ENCODE measurements around the gene GRIA2.

The GRIA2 gene

GRCh38 chr4:157372567-157372966, 152.0 kb downstream of the GRIA2 start:
- Histone ChIP-seq H3K4me1 (ENCODE audit: insufficient read depth, low read length) (no peaks in the 10 kb centered on the region), H3K9me3 (ENCODE audit: low read length) (no peaks in the 10 kb centered on the region), H3K27ac (ENCODE audit: low read depth, low read length) (no peak overlapping the region)

GRCh38 chr4:157389741-157390140, 169.2 kb downstream of the GRIA2 start:
- Histone ChIP-seq H3K9ac (ENCODE audit: low read length) (no peak overlapping the region), H3K4me3 (ENCODE audit: low read depth in 1 of 2, low read length in 2 of 2) (no peak overlapping the region), H3K27ac (ENCODE audit: low read depth, low read length) (no peak overlapping the region), H3K27me3 (ENCODE audit: control insufficient read depth in 1 of 2, insufficient read depth in 2 of 2, low read length in 2 of 2) (no peaks in the 10 kb centered on the region), H3K9me3 (ENCODE audit: low read length) (no peaks in the 10 kb centered on the region), H3K4me1 (ENCODE audit: insufficient read depth, low read length) (no peaks in the 10 kb centered on the region), H3K36me3 (ENCODE audit: insufficient read depth, low read length) (no peaks in the 10 kb centered on the region)

More at GRCh38 chr4:157372567-157372966, 152.0 kb downstream of the GRIA2 start:
- H3K9ac ChIP-seq (ENCODE audit: low read length), result no peak overlapping the region
- no peaks in the 10 kb centered on the region for H3K36me3 ChIP-seq (ENCODE audit: insufficient read depth, low read length)
- H3K4me3 ChIP-seq (ENCODE audit: low read depth in 1 of 2, low read length in 2 of 2), result no peak overlapping the region
- no peaks in the 10 kb centered on the region for H3K27me3 ChIP-seq (ENCODE audit: control insufficient read depth in 1 of 2, insufficient read depth in 2 of 2, low read length in 2 of 2)

- Histone ChIP-seq H3K4me3 (ENCODE audit: low read depth in 1 of 2, low read length in 2 of 2) (no peak overlapping the region), H3K27me3 (ENCODE audit: control insufficient read depth in 1 of 2, insufficient read depth in 2 of 2, low read length in 2 of 2) (no peaks in the 10 kb centered on the region), H3K9me3 (ENCODE audit: low read length) (no peaks in the 10 kb centered on the region), H3K36me3 (ENCODE audit: insufficient read depth, low read length) (no peaks in the 10 kb centered on the region), H3K9ac (ENCODE audit: low read length) (no peak overlapping the region), H3K4me1 (ENCODE audit: insufficient read depth, low read length) (no peaks in the 10 kb centered on the region), H3K27ac (ENCODE audit: low read depth, low read length) (no peak overlapping the region)
Observed at GRCh38 chr4:157405070-157405469, 184.5 kb downstream of the GRIA2 start.
